HL-60/S4 treated with retinoic acid at 250 ng/mL for 4 days and 3 days (cell line): ENCODE measurements around the gene TRERF1.

Source experiments
- in situ Hi-C: fragments of 300-500 bp; cut with MboI; formaldehyde crosslinking; loops from 2 replicates; pipeline ENCODE4 v1.7.0; 2022; ENCODE audit warnings: low sequenced_read_pairs

The TRERF1 gene

GRCh38 chr6:42313941-42314570, 137.7 kb downstream of the TRERF1 start:
- in situ Hi-C loops = no loop called here

GRCh38 chr6:42313038-42313437, 138.7 kb downstream of the TRERF1 start:
- in situ Hi-C loops = no loop called here

GRCh38 chr6:42307141-42307470, 144.6 kb downstream of the TRERF1 start:
- in situ Hi-C loops = no loop called here

- in situ Hi-C loops = no loop called here
Measured at GRCh38 chr6:42306439-42307140, 145.1 kb downstream of the TRERF1 start.

GRCh38 chr6:42304053-42304712, 147.5 kb downstream of the TRERF1 start:
- in situ Hi-C loops = no loop called here

- in situ Hi-C loops = no loop called here
Measured at GRCh38 chr6:42302411-42302810, 149.3 kb downstream of the TRERF1 start.

- in situ Hi-C loops = no loop called here
Measured at GRCh38 chr6:42301986-42302385, 149.7 kb downstream of the TRERF1 start.

GRCh38 chr6:42300701-42301100, 151.0 kb downstream of the TRERF1 start:
- in situ Hi-C loops = no loop called here

GRCh38 chr6:42300185-42300584, 151.5 kb downstream of the TRERF1 start:
- in situ Hi-C loops = no loop called here

GRCh38 chr6:42297661-42298060, 154.1 kb downstream of the TRERF1 start:
- in situ Hi-C loops = no loop called here

- in situ Hi-C loops = no loop called here
Measured at GRCh38 chr6:42296614-42297013, 155.1 kb downstream of the TRERF1 start.

- in situ Hi-C loops = no loop called here
Measured at GRCh38 chr6:42295677-42296076, 156.0 kb downstream of the TRERF1 start.

GRCh38 chr6:42295181-42295580, 156.5 kb downstream of the TRERF1 start:
- in situ Hi-C loops = no loop called here

GRCh38 chr6:42294759-42295158, 157.0 kb downstream of the TRERF1 start:
- in situ Hi-C loops = no loop called here

- in situ Hi-C loops = no loop called here
Measured at GRCh38 chr6:42293386-42293977, 158.2 kb downstream of the TRERF1 start.

GRCh38 chr6:42292004-42292740, 159.6 kb downstream of the TRERF1 start:
- in situ Hi-C loops = no loop called here

GRCh38 chr6:42287756-42288155, 164.0 kb downstream of the TRERF1 start:
- in situ Hi-C loops = no loop called here

GRCh38 chr6:42281570-42281969, 170.2 kb downstream of the TRERF1 start:
- in situ Hi-C loops = no loop called here

GRCh38 chr6:42280966-42281533, 170.7 kb downstream of the TRERF1 start:
- in situ Hi-C loops = no loop called here

- in situ Hi-C loops = no loop called here
Measured at GRCh38 chr6:42279966-42280629, 171.6 kb downstream of the TRERF1 start.
